Panc1 (cell line): ENCODE results near the gene DBF4B.

Source experiments
- POLR2AphosphoS5 ChIP-seq: IDR thresholded peaks from 2 replicates; pipeline ENCODE4 v1.6.1; 2012; ENCODE audit warnings: mild to moderate bottlenecking, low read depth, low read length, moderate library complexity
- SIN3A ChIP-seq: IDR thresholded peaks from 2 replicates; pipeline ENCODE4 v1.6.1; 2012; ENCODE audit warnings: low read depth, mild to moderate bottlenecking, low read length, moderate library complexity, borderline replicate concordance; ENCODE audit not compliant: insufficient read depth
- TCF7L2 ChIP-seq: IDR thresholded peaks from 2 replicates; pipeline ENCODE4 v1.6.1; 2011; ENCODE audit warnings: mild to moderate bottlenecking, low read depth, low read length, inconsistent platforms
- TF ChIP-seq, protein P1 (sequence below): fragments of 450-650 bp; IDR thresholded peaks from 2 replicates; pipeline ENCODE4 v1.5.1; 2017; ENCODE audit warnings: mild to moderate bottlenecking
- TF ChIP-seq, protein P2 (sequence below), 2 experiments: IDR thresholded peaks; 2 replicates each; pipeline ENCODE4 v1.6.1; 2011 to 2012; ENCODE audit warnings: low read depth in 2 of 2, control low read depth in 1 of 2, low read length in 1 of 2, mild to moderate bottlenecking in 1 of 2, moderate library complexity in 1 of 2; ENCODE audit not compliant: insufficient read depth in 1 of 2

DNA sequence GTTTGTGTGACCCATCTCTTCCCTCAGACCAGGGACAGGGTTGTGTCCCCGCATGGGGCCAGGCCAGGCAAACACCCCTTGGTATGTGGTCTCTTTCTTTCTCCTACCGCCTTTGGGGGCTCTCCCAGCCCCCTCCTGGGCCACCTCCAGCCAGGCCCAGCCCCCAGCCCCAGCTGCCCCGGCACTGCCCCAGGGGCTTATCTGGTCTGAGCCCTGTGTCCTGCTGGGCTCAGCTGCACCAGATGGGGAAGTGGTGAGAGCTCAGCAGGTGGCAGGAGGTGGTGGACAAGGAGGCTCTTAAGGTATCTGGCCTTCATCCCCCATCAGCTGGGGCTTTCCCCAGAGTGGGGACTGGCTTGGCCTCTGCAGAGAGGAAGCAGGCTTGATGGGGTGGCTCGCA is 59.0 kb downstream of the DBF4B start:
- TF ChIP-seq, protein P1, sequence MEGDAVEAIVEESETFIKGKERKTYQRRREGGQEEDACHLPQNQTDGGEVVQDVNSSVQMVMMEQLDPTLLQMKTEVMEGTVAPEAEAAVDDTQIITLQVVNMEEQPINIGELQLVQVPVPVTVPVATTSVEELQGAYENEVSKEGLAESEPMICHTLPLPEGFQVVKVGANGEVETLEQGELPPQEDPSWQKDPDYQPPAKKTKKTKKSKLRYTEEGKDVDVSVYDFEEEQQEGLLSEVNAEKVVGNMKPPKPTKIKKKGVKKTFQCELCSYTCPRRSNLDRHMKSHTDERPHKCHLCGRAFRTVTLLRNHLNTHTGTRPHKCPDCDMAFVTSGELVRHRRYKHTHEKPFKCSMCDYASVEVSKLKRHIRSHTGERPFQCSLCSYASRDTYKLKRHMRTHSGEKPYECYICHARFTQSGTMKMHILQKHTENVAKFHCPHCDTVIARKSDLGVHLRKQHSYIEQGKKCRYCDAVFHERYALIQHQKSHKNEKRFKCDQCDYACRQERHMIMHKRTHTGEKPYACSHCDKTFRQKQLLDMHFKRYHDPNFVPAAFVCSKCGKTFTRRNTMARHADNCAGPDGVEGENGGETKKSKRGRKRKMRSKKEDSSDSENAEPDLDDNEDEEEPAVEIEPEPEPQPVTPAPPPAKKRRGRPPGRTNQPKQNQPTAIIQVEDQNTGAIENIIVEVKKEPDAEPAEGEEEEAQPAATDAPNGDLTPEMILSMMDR = no peak
- TF ChIP-seq POLR2AphosphoS5 = no peak
- TF ChIP-seq, protein P2, sequence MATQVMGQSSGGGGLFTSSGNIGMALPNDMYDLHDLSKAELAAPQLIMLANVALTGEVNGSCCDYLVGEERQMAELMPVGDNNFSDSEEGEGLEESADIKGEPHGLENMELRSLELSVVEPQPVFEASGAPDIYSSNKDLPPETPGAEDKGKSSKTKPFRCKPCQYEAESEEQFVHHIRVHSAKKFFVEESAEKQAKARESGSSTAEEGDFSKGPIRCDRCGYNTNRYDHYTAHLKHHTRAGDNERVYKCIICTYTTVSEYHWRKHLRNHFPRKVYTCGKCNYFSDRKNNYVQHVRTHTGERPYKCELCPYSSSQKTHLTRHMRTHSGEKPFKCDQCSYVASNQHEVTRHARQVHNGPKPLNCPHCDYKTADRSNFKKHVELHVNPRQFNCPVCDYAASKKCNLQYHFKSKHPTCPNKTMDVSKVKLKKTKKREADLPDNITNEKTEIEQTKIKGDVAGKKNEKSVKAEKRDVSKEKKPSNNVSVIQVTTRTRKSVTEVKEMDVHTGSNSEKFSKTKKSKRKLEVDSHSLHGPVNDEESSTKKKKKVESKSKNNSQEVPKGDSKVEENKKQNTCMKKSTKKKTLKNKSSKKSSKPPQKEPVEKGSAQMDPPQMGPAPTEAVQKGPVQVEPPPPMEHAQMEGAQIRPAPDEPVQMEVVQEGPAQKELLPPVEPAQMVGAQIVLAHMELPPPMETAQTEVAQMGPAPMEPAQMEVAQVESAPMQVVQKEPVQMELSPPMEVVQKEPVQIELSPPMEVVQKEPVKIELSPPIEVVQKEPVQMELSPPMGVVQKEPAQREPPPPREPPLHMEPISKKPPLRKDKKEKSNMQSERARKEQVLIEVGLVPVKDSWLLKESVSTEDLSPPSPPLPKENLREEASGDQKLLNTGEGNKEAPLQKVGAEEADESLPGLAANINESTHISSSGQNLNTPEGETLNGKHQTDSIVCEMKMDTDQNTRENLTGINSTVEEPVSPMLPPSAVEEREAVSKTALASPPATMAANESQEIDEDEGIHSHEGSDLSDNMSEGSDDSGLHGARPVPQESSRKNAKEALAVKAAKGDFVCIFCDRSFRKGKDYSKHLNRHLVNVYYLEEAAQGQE (IDR thresholded peaks at IDR 0.05; ENCODE audit: insufficient read depth in 1 of 2, low read depth in 2 of 2, low read length in 1 of 2) = no peak
- TF ChIP-seq SIN3A = no peak
- no peak for TF ChIP-seq TCF7L2
